ENCODE data around the gene PEMT. TPM values are rescaled to one million over a fixed set of nuclear protein-coding genes. Genes with fewer than 3 reads are reported as not detected.

PEMT gene
- total RNA-seq, 1 donor from 2014 or later: 12.2 TPM

- no peaks in the 10 kb centered on the region for H3K36me3 Mint-ChIP-seq (ENCODE audit: low read depth)
- ATAC-seq (ENCODE audit: low read depth): no peak
- POLR2A ChIA-PET: no interaction called here
- H3K9me3 Mint-ChIP-seq: no peaks in the 10 kb centered on the region
- no peak for DNase-seq
- H3K27ac Mint-ChIP-seq: no peak overlapping the region
- no peak overlapping the region for H3K4me3 Mint-ChIP-seq
- peaks cover 2% of the 10 kb centered on the region for H3K4me1 Mint-ChIP-seq
- H3K27me3 Mint-ChIP-seq: no peaks in the 10 kb centered on the region
- intact Hi-C loops (cut with micrococcal nuclease): no loop called here
- CTCF ChIA-PET: no interaction called here
- TF ChIP-seq, protein P1, sequence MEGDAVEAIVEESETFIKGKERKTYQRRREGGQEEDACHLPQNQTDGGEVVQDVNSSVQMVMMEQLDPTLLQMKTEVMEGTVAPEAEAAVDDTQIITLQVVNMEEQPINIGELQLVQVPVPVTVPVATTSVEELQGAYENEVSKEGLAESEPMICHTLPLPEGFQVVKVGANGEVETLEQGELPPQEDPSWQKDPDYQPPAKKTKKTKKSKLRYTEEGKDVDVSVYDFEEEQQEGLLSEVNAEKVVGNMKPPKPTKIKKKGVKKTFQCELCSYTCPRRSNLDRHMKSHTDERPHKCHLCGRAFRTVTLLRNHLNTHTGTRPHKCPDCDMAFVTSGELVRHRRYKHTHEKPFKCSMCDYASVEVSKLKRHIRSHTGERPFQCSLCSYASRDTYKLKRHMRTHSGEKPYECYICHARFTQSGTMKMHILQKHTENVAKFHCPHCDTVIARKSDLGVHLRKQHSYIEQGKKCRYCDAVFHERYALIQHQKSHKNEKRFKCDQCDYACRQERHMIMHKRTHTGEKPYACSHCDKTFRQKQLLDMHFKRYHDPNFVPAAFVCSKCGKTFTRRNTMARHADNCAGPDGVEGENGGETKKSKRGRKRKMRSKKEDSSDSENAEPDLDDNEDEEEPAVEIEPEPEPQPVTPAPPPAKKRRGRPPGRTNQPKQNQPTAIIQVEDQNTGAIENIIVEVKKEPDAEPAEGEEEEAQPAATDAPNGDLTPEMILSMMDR (IDR thresholded peaks at IDR 0.05): no peak
Measured at GRCh38 chr17:17557796-17558195, 33.7 kb downstream of the PEMT start.

- ATAC-seq (ENCODE audit: low read depth) (no peak), DNase-seq (no peak)
- POLR2A ChIA-PET: interaction anchor here (0.7 kb wide), 1 partner anchor 15 kb away, joined by 4 read pairs; no protein-coding TSS in a partner anchor
- Mint-ChIP-seq H3K27ac (no peak overlapping the region), H3K9me3 (no peaks in the 10 kb centered on the region), H3K36me3 (ENCODE audit: low read depth) (no peaks in the 10 kb centered on the region), H3K27me3 (no peaks in the 10 kb centered on the region), H3K4me3 (no peak overlapping the region), H3K4me1 (peaks cover 2% of the 10 kb centered on the region)
- CTCF ChIA-PET: no interaction called here
- TF ChIP-seq, protein P1 (IDR thresholded peaks at IDR 0.05): no peak
- intact Hi-C loops (cut with micrococcal nuclease): no loop called here
Measured at GRCh38 chr17:17556671-17557070, 34.8 kb downstream of the PEMT start.

- intact Hi-C loops (cut with micrococcal nuclease): no loop called here
- peaks cover 2% of the 10 kb centered on the region for H3K4me1 Mint-ChIP-seq
- POLR2A ChIA-PET: no interaction called here
- no peaks in the 10 kb centered on the region for H3K9me3 Mint-ChIP-seq
- CTCF ChIA-PET: no interaction called here
- H3K27ac Mint-ChIP-seq: no peak overlapping the region
- no peak for DNase-seq
- H3K36me3 Mint-ChIP-seq (ENCODE audit: low read depth): no peaks in the 10 kb centered on the region
- no peak for ATAC-seq (ENCODE audit: low read depth)
- no peaks in the 10 kb centered on the region for H3K27me3 Mint-ChIP-seq
- no peak overlapping the region for H3K4me3 Mint-ChIP-seq
- TF ChIP-seq, protein P1 (IDR thresholded peaks at IDR 0.05): no peak
Measured at GRCh38 chr17:17555906-17556305, 35.6 kb downstream of the PEMT start.

- POLR2A ChIA-PET: no interaction called here
- H3K27ac Mint-ChIP-seq: no peak overlapping the region
Measured at GRCh38 chr17:17555151-17555550, 36.4 kb downstream of the PEMT start.

DNA sequence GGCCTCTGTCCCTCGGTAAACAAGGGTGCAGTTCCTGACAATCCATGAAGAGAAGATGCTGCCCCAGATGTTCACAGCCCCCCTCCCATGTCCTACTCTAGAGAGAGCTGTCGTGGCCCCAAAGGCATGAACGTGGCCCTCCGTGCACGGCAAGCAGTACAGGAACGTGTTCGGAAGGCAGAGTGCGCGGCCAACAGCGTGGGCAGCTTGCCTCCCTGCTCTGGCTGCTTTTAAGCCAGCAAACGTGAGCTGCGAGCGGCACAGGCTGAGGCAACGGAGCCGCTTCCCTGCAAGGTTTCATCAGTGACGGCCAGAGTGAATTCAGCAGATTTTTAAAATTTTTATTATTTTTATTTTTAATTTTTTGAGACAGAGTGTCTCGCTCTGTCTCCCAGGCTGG lies 37.2 kb downstream of the PEMT start:
- H3K27me3 Mint-ChIP-seq: no peaks in the 10 kb centered on the region

More at GRCh38 chr17:17555151-17555550, 36.4 kb downstream of the PEMT start:
- Mint-ChIP-seq H3K36me3 (ENCODE audit: low read depth) (no peaks in the 10 kb centered on the region), H3K27me3 (no peaks in the 10 kb centered on the region), H3K4me3 (no peak overlapping the region), H3K4me1 (peaks cover 2% of the 10 kb centered on the region), H3K9me3 (no peaks in the 10 kb centered on the region)
- intact Hi-C loops (cut with micrococcal nuclease): no loop called here
- TF ChIP-seq, protein P1 (IDR thresholded peaks at IDR 0.05): no peak
- CTCF ChIA-PET: no interaction called here
- no peak for ATAC-seq (ENCODE audit: low read depth)
- no peak for DNase-seq

More for the DNA sequence above, 37.2 kb downstream of the PEMT start:
- H3K27ac Mint-ChIP-seq: no peak overlapping the region
- peaks cover 2% of the 10 kb centered on the region for H3K4me1 Mint-ChIP-seq
- intact Hi-C loops (cut with micrococcal nuclease): no loop called here
- ChIA-PET POLR2A (no interaction called here), CTCF (no interaction called here)
- H3K9me3 Mint-ChIP-seq: no peaks in the 10 kb centered on the region
- TF ChIP-seq, protein P1 (IDR thresholded peaks at IDR 0.05): no peak
- DNase-seq (no peak), ATAC-seq (ENCODE audit: low read depth) (no peak)
- no peaks in the 10 kb centered on the region for H3K36me3 Mint-ChIP-seq (ENCODE audit: low read depth)
- no peak overlapping the region for H3K4me3 Mint-ChIP-seq

Data from activated B cell treated with CpG ODN at 0.5 μM for 24 hours (primary cell).